Mucosa of descending colon (tissue), 3 donors: ENCODE data around the gene SYCP3. TPM values are rescaled to one million over a fixed set of nuclear protein-coding genes. Genes with fewer than 3 reads are reported as not detected.
A peak's percentile ranks its signal among the peaks of the same experiment; 100 is the strongest.

Experiments used
- ATAC-seq: fragments of 200-7000 bp; cut with Tn5 transposase; one replicate; pipeline ENCODE4 v1.9.1; 2020; ENCODE audit warnings: mild to moderate bottlenecking, moderate library complexity
- DNase-seq, 3 donors: peaks; one replicate each; pipeline ENCODE4 v3.0.0-alpha.2; 2020
- H3K36me3 ChIP-seq: fragments of 200-600 bp; one replicate; pipeline ENCODE4 v1.8.0; 2021; ENCODE audit warnings: low read depth, mild to moderate bottlenecking
- H3K4me1 ChIP-seq: fragments of 200-600 bp; one replicate; pipeline ENCODE4 v1.8.0; 2021; ENCODE audit warnings: low read depth, mild to moderate bottlenecking
- H3K4me3 ChIP-seq: fragments of 200-600 bp; one replicate; pipeline ENCODE4 v1.8.0; 2021; ENCODE audit warnings: mild to moderate bottlenecking
- H3K9me3 ChIP-seq: fragments of 200-600 bp; one replicate; pipeline ENCODE4 v1.8.0; 2021; ENCODE audit warnings: mild to moderate bottlenecking
- intact Hi-C, 2 donors: fragments of 100-400 bp; cut with DNase I in 1 of 2; cut with micrococcal nuclease in 1 of 2; formaldehyde crosslinking; loops; one replicate each; pipeline versions ENCODE4 v1.11.0 to v1.11.1; 2022; cut with DNase I, micrococcal nuclease
- long read RNA-seq, 2 donors: library from polyadenylated mRNA; unstranded; transcript quantifications; one replicate each; pipeline ENCODE4 v2.0.0, GENCODE V29; 2019 to 2021
- total RNA-seq, 3 donors: library from RNA; stranded (reverse); fragmentation: NEBNext Ultra II Directional in 2 of 3; extraction: Animal tissue kit (Norgen Biotek cat#: 25700) in 2 of 3; gene quantifications; one replicate each; pipeline versions ENCODE4 v1.2.1 to v1.2.4, GENCODE V29; 2021 to 2023
- TF ChIP-seq, protein P1 (sequence below): fragments of 200-600 bp; IDR thresholded peaks from one replicate; pipeline ENCODE4 v1.8.0; 2022; ENCODE audit warnings: antibody characterized with exemption, mild to moderate bottlenecking
- donor health status: DM: no; HTN: no; CAD: no; lungs with moderate emphysema.
- donor health status: DM: no; HTN: no; CAD: no.
- donor health status: DM: no; HTN: yes; CAD: no.

SYCP3 gene
- under 1 TPM in 2 of 3 donors, not detected in 1; 0.07 to 0.28 TPM for total RNA-seq
- long read RNA-seq, donor 1, result 0 reads
- long read RNA-seq, donor 2, result 0 reads

- DNase-seq (no peak), ATAC-seq (no peak)
- Histone ChIP-seq H3K36me3 (no peaks in the 10 kb centered on the region), H3K4me1 (no peaks in the 10 kb centered on the region), H3K4me3 (no peak within 1 kb of the TSS), H3K9me3 (no peaks in the 10 kb centered on the region)
- TF ChIP-seq, protein P1, sequence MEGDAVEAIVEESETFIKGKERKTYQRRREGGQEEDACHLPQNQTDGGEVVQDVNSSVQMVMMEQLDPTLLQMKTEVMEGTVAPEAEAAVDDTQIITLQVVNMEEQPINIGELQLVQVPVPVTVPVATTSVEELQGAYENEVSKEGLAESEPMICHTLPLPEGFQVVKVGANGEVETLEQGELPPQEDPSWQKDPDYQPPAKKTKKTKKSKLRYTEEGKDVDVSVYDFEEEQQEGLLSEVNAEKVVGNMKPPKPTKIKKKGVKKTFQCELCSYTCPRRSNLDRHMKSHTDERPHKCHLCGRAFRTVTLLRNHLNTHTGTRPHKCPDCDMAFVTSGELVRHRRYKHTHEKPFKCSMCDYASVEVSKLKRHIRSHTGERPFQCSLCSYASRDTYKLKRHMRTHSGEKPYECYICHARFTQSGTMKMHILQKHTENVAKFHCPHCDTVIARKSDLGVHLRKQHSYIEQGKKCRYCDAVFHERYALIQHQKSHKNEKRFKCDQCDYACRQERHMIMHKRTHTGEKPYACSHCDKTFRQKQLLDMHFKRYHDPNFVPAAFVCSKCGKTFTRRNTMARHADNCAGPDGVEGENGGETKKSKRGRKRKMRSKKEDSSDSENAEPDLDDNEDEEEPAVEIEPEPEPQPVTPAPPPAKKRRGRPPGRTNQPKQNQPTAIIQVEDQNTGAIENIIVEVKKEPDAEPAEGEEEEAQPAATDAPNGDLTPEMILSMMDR, result no peak
- intact Hi-C loops, result no loop called here
These were observed at the start of gene SYCP3 for GRCh38 chr12:101738920-101739665. Gene SYCP3, minus strand, starts transcription at chr12:101739462. Its CDS starts 1,527 bp downstream, at chr12:101737935.

DNA sequence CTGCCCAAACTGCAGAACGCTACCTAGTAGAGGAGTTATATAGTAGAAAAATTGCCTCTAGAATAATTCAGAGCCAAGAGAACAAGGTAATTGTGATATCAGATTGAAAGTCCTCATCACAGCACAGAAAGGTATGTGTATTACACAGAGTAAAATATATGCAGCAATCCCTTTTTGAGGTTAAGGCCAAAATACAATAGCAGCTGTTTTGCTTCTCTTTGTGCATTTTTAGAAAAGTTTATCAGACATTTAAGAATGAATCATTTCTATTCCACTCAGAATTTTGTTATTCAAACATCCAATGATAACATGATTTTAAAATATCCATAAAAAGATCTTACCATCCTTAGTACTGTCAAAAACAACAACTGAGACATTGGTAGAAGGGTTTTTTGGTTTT, 46.4 kb upstream of the SYCP3 start:
- Histone ChIP-seq H3K4me1 (no peaks in the 10 kb centered on the region), H3K36me3 (no peaks in the 10 kb centered on the region), H3K4me3 (no peak overlapping the region), H3K9me3 (no peaks in the 10 kb centered on the region)
- no peak for ATAC-seq
- no peak for DNase-seq
- intact Hi-C loops, result no loop called here
- TF ChIP-seq, protein P1, result no peak

GRCh38 chr12:101784376-101784775, 45.1 kb upstream of the SYCP3 start:
- no peak for DNase-seq
- intact Hi-C loops, result no loop called here
- TF ChIP-seq, protein P1, result no peak

DNA sequence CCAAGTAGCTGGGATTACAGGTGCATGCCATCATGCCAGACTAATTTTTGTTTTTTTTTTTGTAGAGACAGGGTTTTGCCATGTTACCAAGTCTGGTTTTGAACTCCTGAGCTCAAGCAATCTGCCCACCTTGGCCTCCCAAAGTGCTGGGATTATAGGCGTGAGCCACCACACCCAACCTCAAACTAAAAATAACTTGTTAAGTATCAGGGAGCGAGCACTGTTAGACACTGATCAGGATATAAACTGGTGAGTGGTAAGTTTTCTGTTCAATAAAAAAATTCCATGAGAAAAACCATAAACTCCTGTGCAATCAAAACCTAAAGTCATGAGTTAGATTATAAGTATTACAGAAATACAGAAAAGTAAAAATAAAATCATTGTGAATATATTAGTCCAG, 44.6 kb upstream of the SYCP3 start:
- TF ChIP-seq, protein P1, result no peak
- intact Hi-C loops, result no loop called here
- no peaks in the 10 kb centered on the region for H3K9me3 ChIP-seq
- peak; percentile 59 for ATAC-seq
- no peak for DNase-seq
- H3K4me3 ChIP-seq, result no peak overlapping the region
- peaks cover 10% of the 10 kb centered on the region for H3K4me1 ChIP-seq
- no peaks in the 10 kb centered on the region for H3K36me3 ChIP-seq

More at GRCh38 chr12:101784376-101784775, 45.1 kb upstream of the SYCP3 start:
- Histone ChIP-seq H3K4me3 (no peak overlapping the region), H3K4me1 (peaks cover 5% of the 10 kb centered on the region), H3K36me3 (no peaks in the 10 kb centered on the region), H3K9me3 (no peaks in the 10 kb centered on the region)
- ATAC-seq, result peak; percentile 86

- peak; percentile 70 for ATAC-seq
These were observed 43.9 kb upstream of the SYCP3 start for GRCh38 chr12:101783150-101783549.

More at GRCh38 chr12:101783150-101783549, 43.9 kb upstream of the SYCP3 start:
- Histone ChIP-seq H3K9me3 (no peaks in the 10 kb centered on the region), H3K36me3 (no peaks in the 10 kb centered on the region), H3K4me3 (no peak overlapping the region), H3K4me1 (peaks cover 12% of the 10 kb centered on the region)
- no peak for DNase-seq
- TF ChIP-seq, protein P1, result no peak
- intact Hi-C loops, result no loop called here
